WERI-Rb-1 (cell line): Measurements from ENCODE around the gene GRPEL2.

Source experiments
- DNase-seq: peaks from one replicate; pipeline ENCODE4 v3.0.0-alpha.2; 2020
- H3K27ac ChIP-seq: fragments of 250-450 bp; sonication (Bioruptor Pico); 2 replicates; pipeline ENCODE4 v1.5.1; 2020; ENCODE audit warnings: mild to moderate bottlenecking, moderate library complexity
- H3K27me3 ChIP-seq: fragments of 250-450 bp; sonication (Bioruptor Pico); 2 replicates; pipeline ENCODE4 v1.5.1; 2021; ENCODE audit warnings: mild to moderate bottlenecking, low read depth, moderate library complexity; ENCODE audit not compliant: insufficient read depth, severe bottlenecking
- H3K36me3 ChIP-seq: fragments of 250-450 bp; sonication (Bioruptor Pico); 2 replicates; pipeline ENCODE4 v1.5.1; 2020; ENCODE audit warnings: mild to moderate bottlenecking, moderate library complexity
- H3K4me3 ChIP-seq: 2 replicates; pipeline ENCODE4 v1.5.1; 2011; ENCODE audit warnings: low read depth, mild to moderate bottlenecking, control low read depth, low read length
- H3K9me3 ChIP-seq: fragments of 250-450 bp; sonication (Bioruptor Pico); 2 replicates; pipeline ENCODE4 v1.5.1; 2021; ENCODE audit warnings: mild to moderate bottlenecking, moderate library complexity; ENCODE audit not compliant: severe bottlenecking
- CTCF ChIP-seq: IDR thresholded peaks from 2 replicates; pipeline ENCODE4 v1.5.1; 2011; ENCODE audit warnings: low read depth, mild to moderate bottlenecking, control low read depth, inconsistent platforms, low read length

GRPEL2 gene

DNA sequence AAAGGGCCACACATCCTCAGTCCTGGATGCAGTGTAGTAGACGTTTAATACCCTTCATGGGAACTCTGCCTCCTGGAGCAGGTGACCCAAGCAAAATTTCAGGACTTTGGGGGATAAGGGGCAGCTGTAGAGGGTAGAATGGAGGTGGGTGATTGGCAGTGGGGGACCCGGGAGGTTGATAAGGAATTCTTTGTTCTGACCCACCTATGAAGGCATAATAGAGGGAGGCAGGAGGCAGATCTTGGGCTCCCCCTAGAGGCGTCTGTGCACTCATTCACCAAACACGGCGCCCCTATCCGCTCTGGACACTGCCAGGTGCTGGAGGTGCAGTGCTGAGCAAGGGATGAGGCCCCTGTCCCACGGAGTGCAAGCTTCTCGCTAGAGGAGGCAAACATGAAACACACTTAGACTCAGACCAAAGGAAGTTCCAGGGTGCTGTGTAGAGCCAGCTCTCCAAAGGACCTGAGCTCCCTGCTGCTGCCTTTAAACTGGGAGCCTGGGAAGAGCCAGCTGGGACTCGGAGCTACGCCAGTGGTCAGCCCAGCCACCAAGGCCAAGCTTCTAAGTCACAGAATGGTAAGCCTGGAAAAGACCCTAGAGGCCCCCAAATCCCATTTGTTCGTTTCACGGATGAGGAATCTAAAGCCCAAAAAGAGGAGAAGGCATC, 26.1 kb downstream of the GRPEL2 start:
- DNase-seq: peak; percentile 75
- no peaks in the 10 kb centered on the region for H3K36me3 ChIP-seq
- no peak overlapping the region for H3K4me3 ChIP-seq
- no peaks in the 10 kb centered on the region for H3K27me3 ChIP-seq
- H3K9me3 ChIP-seq: no peaks in the 10 kb centered on the region
- no peak overlapping the region for H3K27ac ChIP-seq
- peak; percentile 89 for TF ChIP-seq CTCF

- Histone ChIP-seq H3K4me3 (no peak overlapping the region), H3K36me3 (no peaks in the 10 kb centered on the region), H3K27me3 (no peaks in the 10 kb centered on the region), H3K9me3 (no peaks in the 10 kb centered on the region), H3K27ac (no peak overlapping the region)
- no peak for DNase-seq
- TF ChIP-seq CTCF: no peak
These were observed 26.9 kb downstream of the GRPEL2 start for GRCh38 chr5:149372076-149372795.

- Histone ChIP-seq H3K9me3 (no peaks in the 10 kb centered on the region), H3K36me3 (no peaks in the 10 kb centered on the region), H3K27me3 (no peaks in the 10 kb centered on the region), H3K4me3 (no peak overlapping the region), H3K27ac (no peak overlapping the region)
- TF ChIP-seq CTCF: no peak
- DNase-seq: no peak
These were observed 27.6 kb downstream of the GRPEL2 start for GRCh38 chr5:149372932-149373331.

- no peak for DNase-seq
- Histone ChIP-seq H3K27ac (peak overlapping the region; percentile 36), H3K9me3 (no peaks in the 10 kb centered on the region), H3K36me3 (no peaks in the 10 kb centered on the region), H3K27me3 (no peaks in the 10 kb centered on the region), H3K4me3 (no peak overlapping the region)
- TF ChIP-seq CTCF: no peak
These were observed 29.0 kb downstream of the GRPEL2 start for GRCh38 chr5:149374303-149374702.

GRCh38 chr5:149374801-149375200, 29.5 kb downstream of the GRPEL2 start:
- Histone ChIP-seq H3K27ac (peak overlapping the region; percentile 36), H3K36me3 (no peaks in the 10 kb centered on the region), H3K9me3 (no peaks in the 10 kb centered on the region), H3K27me3 (no peaks in the 10 kb centered on the region), H3K4me3 (no peak overlapping the region)
- DNase-seq: peak; percentile 65
- TF ChIP-seq CTCF: no peak
